RWPE1 (cell line): ENCODE measurements around the gene ACAA1.
A peak's percentile ranks its signal among the peaks of the same experiment; 100 is the strongest.

Source experiments
- CTCF ChIA-PET: fragments of 350-600 bp; sonication (Branson Sonifier 250); formaldehyde crosslinking; extraction: SDS; loops from one replicate; lab custom pipeline; 2021; lab: Yijun Ruan, JAX
- POLR2A ChIA-PET: fragments of 400-600 bp; formaldehyde crosslinking; extraction: SDS; loops from one replicate; lab custom pipeline; 2020; ENCODE audit warnings: antibody characterized with exemption; ENCODE audit not compliant: low non-redundant PET; lab: Yijun Ruan, JAX
- DNase-seq: peaks from one replicate; pipeline ENCODE4 v3.0.0; 2012; ENCODE audit warnings: low spot score
- H3K27ac ChIP-seq: fragments of 450-650 bp; 2 replicates; pipeline ENCODE4 v1.5.1; 2017
- TF ChIP-seq, protein P1 (sequence below): fragments of 450-650 bp; conservative IDR thresholded peaks from 2 replicates; pipeline ENCODE4 v1.5.1; 2017; ENCODE audit warnings: low read depth, mild to moderate bottlenecking

The ACAA1 gene

DNA sequence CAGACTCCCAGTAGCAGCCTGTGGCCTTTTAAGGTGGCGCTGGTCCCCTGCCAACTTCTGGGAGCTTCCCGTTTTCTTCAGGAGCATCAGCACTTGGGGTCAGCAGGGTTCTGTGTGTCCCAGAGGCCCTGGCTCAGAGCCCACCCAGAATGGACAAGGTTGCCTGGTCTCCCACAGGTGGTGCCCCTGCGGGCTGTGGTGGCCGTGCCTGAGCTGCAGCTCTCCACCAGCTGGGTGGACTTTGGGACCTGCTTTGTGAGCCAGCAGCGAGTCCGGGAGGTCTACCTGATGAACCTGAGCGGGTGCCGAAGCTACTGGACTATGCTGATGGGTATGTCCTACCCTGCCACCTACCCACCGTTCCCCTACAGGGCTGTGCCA is 15.5 kb downstream of the ACAA1 start:
- ChIA-PET CTCF (interaction anchor here (1.0 kb wide), 1 partner anchor 126 kb away, joined by 3 read pairs; no protein-coding TSS in a partner anchor), POLR2A (no interaction called here)
- H3K27ac ChIP-seq: no peak overlapping the region
- TF ChIP-seq, protein P1, sequence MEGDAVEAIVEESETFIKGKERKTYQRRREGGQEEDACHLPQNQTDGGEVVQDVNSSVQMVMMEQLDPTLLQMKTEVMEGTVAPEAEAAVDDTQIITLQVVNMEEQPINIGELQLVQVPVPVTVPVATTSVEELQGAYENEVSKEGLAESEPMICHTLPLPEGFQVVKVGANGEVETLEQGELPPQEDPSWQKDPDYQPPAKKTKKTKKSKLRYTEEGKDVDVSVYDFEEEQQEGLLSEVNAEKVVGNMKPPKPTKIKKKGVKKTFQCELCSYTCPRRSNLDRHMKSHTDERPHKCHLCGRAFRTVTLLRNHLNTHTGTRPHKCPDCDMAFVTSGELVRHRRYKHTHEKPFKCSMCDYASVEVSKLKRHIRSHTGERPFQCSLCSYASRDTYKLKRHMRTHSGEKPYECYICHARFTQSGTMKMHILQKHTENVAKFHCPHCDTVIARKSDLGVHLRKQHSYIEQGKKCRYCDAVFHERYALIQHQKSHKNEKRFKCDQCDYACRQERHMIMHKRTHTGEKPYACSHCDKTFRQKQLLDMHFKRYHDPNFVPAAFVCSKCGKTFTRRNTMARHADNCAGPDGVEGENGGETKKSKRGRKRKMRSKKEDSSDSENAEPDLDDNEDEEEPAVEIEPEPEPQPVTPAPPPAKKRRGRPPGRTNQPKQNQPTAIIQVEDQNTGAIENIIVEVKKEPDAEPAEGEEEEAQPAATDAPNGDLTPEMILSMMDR: no peak
- DNase-seq: no peak

DNA sequence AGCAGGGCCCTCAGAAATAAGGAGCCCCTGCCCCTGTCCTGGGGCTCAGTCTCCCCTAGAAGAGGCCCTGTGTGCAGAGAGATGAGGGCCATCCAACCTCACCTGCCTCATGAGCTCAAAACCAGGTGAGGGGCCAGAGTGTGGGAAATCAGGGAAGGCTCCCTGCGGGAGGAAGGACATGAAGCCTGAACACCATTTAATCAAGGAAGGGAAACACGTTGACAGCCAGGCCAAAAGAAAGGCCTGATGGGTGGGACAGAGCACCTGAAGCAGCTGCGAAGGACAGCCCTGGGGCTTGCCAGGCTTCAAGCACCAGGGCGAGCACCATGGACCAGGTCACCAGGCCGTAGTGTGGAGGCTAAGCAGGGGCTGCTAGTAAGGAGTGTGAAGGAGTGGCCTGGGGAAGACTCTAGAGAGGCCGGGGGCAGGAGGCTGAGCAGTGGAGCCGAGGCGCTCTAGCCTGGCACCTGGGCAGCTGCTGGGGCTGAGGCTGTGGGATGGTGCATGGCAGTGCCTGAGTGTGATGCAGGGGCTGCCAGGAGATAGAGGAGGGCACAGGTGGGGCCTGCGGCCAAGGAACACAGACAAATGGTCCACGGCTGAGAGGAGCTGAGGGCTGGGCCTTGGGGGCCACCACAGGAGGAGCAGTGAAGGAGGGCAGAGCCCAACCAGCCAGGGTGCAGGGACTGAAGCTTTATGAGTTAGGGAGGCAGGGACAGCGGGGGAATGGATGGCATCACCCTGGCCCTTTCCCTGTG is 16.1 kb downstream of the ACAA1 start:
- peak overlapping the region; percentile 26 for H3K27ac ChIP-seq
- POLR2A ChIA-PET: no interaction called here
- CTCF ChIA-PET: interaction anchor here (1.0 kb wide), 1 partner anchor 126 kb away, joined by 3 read pairs; no protein-coding TSS in a partner anchor
- TF ChIP-seq, protein P1: no peak
- DNase-seq: no peak

DNA sequence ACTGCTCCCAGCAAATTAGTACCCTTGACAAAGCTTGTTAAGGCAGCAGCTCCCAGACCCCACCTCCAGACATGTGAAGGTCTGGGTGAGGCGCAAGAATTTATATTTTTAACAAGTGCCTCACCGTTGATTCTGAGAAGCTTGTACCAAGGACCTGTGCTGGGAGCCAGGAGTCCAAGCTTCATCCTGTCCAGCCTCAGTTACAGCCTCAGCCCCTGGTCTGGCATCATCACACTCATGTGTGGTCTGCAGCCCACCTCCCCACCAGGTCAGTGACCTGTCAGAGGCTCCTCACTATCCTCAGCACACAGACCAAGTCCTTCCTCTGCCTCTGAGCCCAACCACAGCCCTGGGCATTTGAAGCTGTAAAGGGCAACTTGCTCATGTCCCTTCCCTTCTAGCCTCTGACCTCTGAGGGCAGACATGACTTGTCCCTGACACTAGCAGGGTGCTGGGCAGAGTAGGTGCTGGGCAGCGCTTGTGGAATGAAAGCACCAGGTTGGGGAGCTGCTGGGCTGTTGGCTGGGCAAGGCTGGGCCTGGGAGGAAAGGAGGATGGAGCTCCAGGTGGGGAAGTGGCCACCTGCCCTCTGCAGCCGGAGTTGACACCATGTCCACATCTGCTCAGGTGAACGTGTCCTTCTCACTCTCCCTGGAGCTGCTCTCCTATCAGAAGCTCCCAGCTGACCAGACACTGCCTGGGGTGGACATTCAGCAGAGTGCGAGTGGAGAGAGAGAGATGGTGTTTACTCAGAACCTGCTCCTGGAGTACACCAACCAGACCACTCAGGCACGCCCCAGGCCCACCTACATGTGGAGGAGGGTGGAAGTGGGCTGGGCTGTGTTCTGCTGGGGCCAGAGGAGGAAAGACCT is 16.9 kb downstream of the ACAA1 start:
- DNase-seq: no peak
- TF ChIP-seq, protein P1: no peak
- H3K27ac ChIP-seq: peak overlapping the region; percentile 26
- ChIA-PET POLR2A (no interaction called here), CTCF (no interaction called here)

DNA sequence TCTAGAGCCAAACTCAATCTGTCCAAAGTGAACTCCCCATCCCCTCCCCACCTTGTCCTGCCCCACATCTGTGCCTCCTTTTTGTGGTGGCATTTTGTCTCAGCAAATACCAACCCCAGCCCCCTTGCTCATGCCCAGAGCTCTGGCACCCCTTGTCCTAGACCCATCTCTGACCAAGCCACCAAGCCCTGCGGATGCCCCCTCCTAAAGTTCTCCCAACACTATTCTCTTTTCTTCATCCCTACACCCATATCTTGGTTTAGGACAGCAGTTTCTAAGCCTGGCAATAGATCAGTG is 17.7 kb downstream of the ACAA1 start:
- ChIA-PET CTCF (no interaction called here), POLR2A (no interaction called here)
- H3K27ac ChIP-seq: no peak overlapping the region
- DNase-seq: no peak
- TF ChIP-seq, protein P1: no peak

DNA sequence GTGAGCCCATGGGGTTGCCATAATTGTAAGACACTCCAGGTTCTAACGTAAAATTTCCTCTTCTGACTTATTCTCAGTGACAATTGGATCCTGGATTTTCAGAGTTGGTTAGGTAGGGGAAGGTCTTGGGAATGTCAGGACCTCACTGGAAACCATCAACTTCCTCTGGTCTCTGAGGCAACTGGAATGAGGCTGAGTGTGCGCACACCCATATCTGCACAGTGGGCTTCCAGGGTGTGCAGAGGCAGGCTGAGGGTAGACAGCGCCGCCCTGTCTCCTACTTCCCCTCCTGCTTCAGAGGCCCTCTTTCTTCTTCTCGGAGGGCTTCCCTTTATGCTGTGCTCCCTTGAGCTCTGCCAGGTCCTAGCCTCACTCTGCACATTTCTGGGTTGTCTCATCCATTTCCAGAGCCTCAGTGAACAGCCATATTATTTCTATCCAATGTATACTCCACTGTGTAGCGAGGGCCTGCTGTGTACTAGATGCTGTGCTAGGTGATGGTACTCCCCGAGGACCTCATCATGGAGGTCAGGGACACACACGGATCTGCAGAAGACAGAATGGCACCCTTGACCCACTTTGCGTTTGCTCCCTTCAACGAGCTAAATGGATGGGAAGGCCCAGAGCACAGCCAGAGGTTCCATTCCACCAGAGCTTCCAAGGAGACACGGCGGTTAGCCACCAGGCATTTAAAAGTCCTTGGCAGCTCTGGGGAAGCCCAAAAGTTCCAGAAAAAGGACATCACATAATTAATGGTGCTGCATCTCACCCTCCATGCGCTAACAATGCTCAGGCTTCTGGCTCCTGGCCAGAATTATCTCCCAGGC is 18.3 kb downstream of the ACAA1 start:
- no peak for DNase-seq
- ChIA-PET CTCF (no interaction called here), POLR2A (no interaction called here)
- TF ChIP-seq, protein P1: no peak
- H3K27ac ChIP-seq: no peak overlapping the region
